Cardiac atrium fibroblast (primary cell): ENCODE measurements around the gene SLC6A12. TPM values are rescaled to one million over a fixed set of nuclear protein-coding genes. Genes with fewer than 3 reads are reported as not detected.

Experiments used
- total RNA-seq: library from RNA; depleted of rRNA; stranded (reverse); fragments of >200 nt; gene quantifications from 2 replicates; pipeline ENCODE4 v1.2.3, GENCODE V29; 2015

SLC6A12 gene
- not detected in 2 replicates for total RNA-seq

GRCh38 chr12:214003-214741 lies at the start of gene SLC6A12:
SLC6A12 (minus strand) TSS chr12:214157; CDS start chr12:209986, 4,171 bp downstream.

GRCh38 chr12:262817-263216 lies 48.9 kb upstream of the SLC6A12 start, which contains the start of gene SLC6A13:
SLC6A13 (minus strand) TSS chr12:262836; CDS start chr12:260052, 2,784 bp downstream.

Other genes starting within 250 kb of the SLC6A12 start
- not detected in 2 replicates for gene IQSEC3, start 147.4 kb downstream of the SLC6A12 start, total RNA-seq
- gene SLC6A13, start 48.7 kb upstream of the SLC6A12 start, total RNA-seq: not detected in 2 replicates
- gene KDM5A, start 175.2 kb upstream of the SLC6A12 start, total RNA-seq: 33.6 and 34.3 TPM in 2 replicates
- 2.9 and 4.5 TPM in 2 replicates for gene CCDC77, start 187.5 kb upstream of the SLC6A12 start, total RNA-seq
- gene B4GALNT3, start 245.8 kb upstream of the SLC6A12 start, total RNA-seq: 1.6 TPM in 1 of 2 replicates, not detected in the other